GM18951 (cell line): ENCODE results near the gene SLC25A12.

ENCODE experiments used
- POLR2A ChIP-seq: IDR thresholded peaks from 4 replicates; pipeline ENCODE4 v1.6.1; 2011; ENCODE audit warnings: mild to moderate bottlenecking; ENCODE audit not compliant: insufficient read length, insufficient read depth; ENCODE audit errors: extremely low read depth
- in situ Hi-C: fragments of 300-500 bp; cut with MboI; formaldehyde crosslinking; loops from one replicate; pipeline ENCODE4 v1.12.0; 2022; ENCODE audit warnings: low sequenced_read_pairs, mixed read lengths, inconsistent platforms; ENCODE audit not compliant: unreplicated experiment

Gene SLC25A12

GRCh38 chr2:171878481-171878993, 15.5 kb downstream of the SLC25A12 start:
- in situ Hi-C loops: no loop called here
- no peak for TF ChIP-seq POLR2A

- no peak for TF ChIP-seq POLR2A
- in situ Hi-C loops: no loop called here
Observed at GRCh38 chr2:171874963-171875362, 19.1 kb downstream of the SLC25A12 start.

- no peak for TF ChIP-seq POLR2A
- in situ Hi-C loops: no loop called here
Observed at GRCh38 chr2:171874517-171874916, 19.5 kb downstream of the SLC25A12 start.

GRCh38 chr2:171864357-171864985, 29.6 kb downstream of the SLC25A12 start:
- in situ Hi-C loops: no loop called here
- TF ChIP-seq POLR2A: no peak

GRCh38 chr2:171862501-171862900, 31.5 kb downstream of the SLC25A12 start:
- no peak for TF ChIP-seq POLR2A
- in situ Hi-C loops: no loop called here

GRCh38 chr2:171858397-171858958, 35.6 kb downstream of the SLC25A12 start:
- in situ Hi-C loops: no loop called here
- TF ChIP-seq POLR2A: no peak

- in situ Hi-C loops: no loop called here
- TF ChIP-seq POLR2A: no peak
Observed at GRCh38 chr2:171855401-171855800, 38.6 kb downstream of the SLC25A12 start.

- in situ Hi-C loops: no loop called here
- TF ChIP-seq POLR2A: no peak
Observed at GRCh38 chr2:171852366-171852888, 41.6 kb downstream of the SLC25A12 start.

GRCh38 chr2:171847627-171848026, 46.4 kb downstream of the SLC25A12 start:
- no peak for TF ChIP-seq POLR2A
- in situ Hi-C loops: no loop called here

GRCh38 chr2:171846894-171847293, 47.1 kb downstream of the SLC25A12 start:
- no peak for TF ChIP-seq POLR2A
- in situ Hi-C loops: no loop called here

GRCh38 chr2:171841996-171842395, 52.0 kb downstream of the SLC25A12 start:
- in situ Hi-C loops: no loop called here
- no peak for TF ChIP-seq POLR2A

- TF ChIP-seq POLR2A: no peak
- in situ Hi-C loops: no loop called here
Observed at GRCh38 chr2:171837736-171838135, 56.3 kb downstream of the SLC25A12 start.

- in situ Hi-C loops: no loop called here
Observed at GRCh38 chr2:171836146-171836910, 57.7 kb downstream of the SLC25A12 start.

GRCh38 chr2:171835386-171835785, 58.7 kb downstream of the SLC25A12 start:
- no peak for TF ChIP-seq POLR2A
- in situ Hi-C loops: no loop called here

More at GRCh38 chr2:171836146-171836910, 57.7 kb downstream of the SLC25A12 start:
- TF ChIP-seq POLR2A: no peak

GRCh38 chr2:171834286-171834685, 59.8 kb downstream of the SLC25A12 start:
- TF ChIP-seq POLR2A: no peak
- in situ Hi-C loops: no loop called here
